Uterus (tissue), 4 donors: ENCODE results near the gene PRR11. TPM values are rescaled to one million over a fixed set of nuclear protein-coding genes. Genes with fewer than 3 reads are reported as not detected.
"Not testable (repeated sequence)": the region's sequence is repeated elsewhere in the genome, so short reads cannot be mapped to it uniquely, and the experiment has no call there.

Experiments
- DNase-seq, 2 donors: peaks; one replicate each; pipeline ENCODE4 v3.0.0-alpha.2; 2019 to 2020
- H3K27ac ChIP-seq, 2 donors: fragments of 200-600 bp; sonication (generic); 1 replicate in 1 of 2; 2 replicates in 1 of 2; pipeline ENCODE4 v1.5.1; 2016 to 2018
- H3K27me3 ChIP-seq, 2 donors: fragments of 200-600 bp; sonication (generic); one replicate each; pipeline ENCODE4 v1.5.1; 2018 to 2019; ENCODE audit warnings: control low read depth in 1 of 2
- H3K36me3 ChIP-seq, 2 donors: fragments of 200-600 bp; sonication (generic); one replicate each; pipeline ENCODE4 v1.5.1; 2019; ENCODE audit warnings: control low read depth in 1 of 2
- H3K4me1 ChIP-seq, 2 donors: fragments of 200-600 bp; sonication (generic); one replicate each; pipeline ENCODE4 v1.5.1; 2018 to 2019; ENCODE audit warnings: control low read depth in 1 of 2
- H3K4me3 ChIP-seq, 2 donors: fragments of 200-600 bp; sonication (generic); 1 replicate in 1 of 2; 2 replicates in 1 of 2; pipeline ENCODE4 v1.5.1; 2018 to 2019; ENCODE audit warnings: mild to moderate bottlenecking in 1 of 2
- H3K9me3 ChIP-seq, 2 donors: fragments of 200-600 bp; sonication (generic); one replicate each; pipeline ENCODE4 v1.5.1; 2019; ENCODE audit warnings: control low read depth in 1 of 2
- POLR2A ChIP-seq, 2 donors: fragments of 450-650 bp; IDR thresholded peaks; one replicate each; pipeline ENCODE4 v1.6.1; 2016; ENCODE audit warnings: antibody characterized with exemption in 2 of 2, mild to moderate bottlenecking in 1 of 2, moderate library complexity in 1 of 2
- intact Hi-C: fragments of 100-400 bp; cut with DNase I; formaldehyde crosslinking; loops from one replicate; pipeline ENCODE4 v1.15.1; 2023; ENCODE audit warnings: low total_unique reads
- total RNA-seq, 4 donors: library from RNA; depleted of rRNA in 3 of 4; stranded (reverse); fragments of >200 nt in 3 of 4; gene quantifications; one replicate each; pipeline versions ENCODE4 v1.1.0 to v1.2.4, GENCODE V29; 2014 to 2023
- TF ChIP-seq, protein P1 (sequence below), 4 experiments: fragments of 200-600 bp in 2 of 4; fragments of 450-650 bp in 2 of 4; sonication (generic) in 2 of 4; IDR thresholded peaks; one replicate each; pipeline ENCODE4 v1.5.1; 2016 to 2019; ENCODE audit warnings: antibody characterized with exemption in 4 of 4, mild to moderate bottlenecking in 2 of 4, moderate library complexity in 1 of 4
- donor health status: DM: yes; HTN: yes; CAD: no.

The PRR11 gene
- total RNA-seq, 4 donors from 2014 or later: 0.26 to 5.5 (median 1.6) TPM; not detected in 1

DNA sequence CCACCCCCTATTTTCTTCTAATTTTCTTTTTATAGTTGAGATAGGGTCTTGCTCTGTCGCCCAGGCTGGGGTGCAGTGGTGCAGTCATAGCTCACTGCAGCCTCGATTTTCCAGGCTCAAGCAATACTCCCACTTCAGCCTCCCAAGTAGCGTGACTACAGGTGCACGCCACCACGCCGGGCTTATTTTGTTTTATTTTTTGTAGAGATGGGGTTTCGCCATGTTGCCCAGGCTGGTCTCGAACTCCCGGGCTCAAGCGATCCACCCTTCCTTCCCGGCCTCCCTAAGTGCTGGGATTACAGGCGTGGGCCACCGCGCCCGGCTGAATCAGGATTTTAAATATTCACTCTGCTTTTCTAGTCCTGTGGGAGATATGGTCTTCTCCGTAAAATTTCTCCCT is 63.8 kb downstream of the PRR11 start:
- intact Hi-C loops: no loop called here
- no peaks in the 10 kb centered on the region for H3K27me3 ChIP-seq
- H3K27ac ChIP-seq: no peak overlapping the region
- DNase-seq: no peak
- H3K4me3 ChIP-seq: no peak overlapping the region
- TF ChIP-seq, protein P1, sequence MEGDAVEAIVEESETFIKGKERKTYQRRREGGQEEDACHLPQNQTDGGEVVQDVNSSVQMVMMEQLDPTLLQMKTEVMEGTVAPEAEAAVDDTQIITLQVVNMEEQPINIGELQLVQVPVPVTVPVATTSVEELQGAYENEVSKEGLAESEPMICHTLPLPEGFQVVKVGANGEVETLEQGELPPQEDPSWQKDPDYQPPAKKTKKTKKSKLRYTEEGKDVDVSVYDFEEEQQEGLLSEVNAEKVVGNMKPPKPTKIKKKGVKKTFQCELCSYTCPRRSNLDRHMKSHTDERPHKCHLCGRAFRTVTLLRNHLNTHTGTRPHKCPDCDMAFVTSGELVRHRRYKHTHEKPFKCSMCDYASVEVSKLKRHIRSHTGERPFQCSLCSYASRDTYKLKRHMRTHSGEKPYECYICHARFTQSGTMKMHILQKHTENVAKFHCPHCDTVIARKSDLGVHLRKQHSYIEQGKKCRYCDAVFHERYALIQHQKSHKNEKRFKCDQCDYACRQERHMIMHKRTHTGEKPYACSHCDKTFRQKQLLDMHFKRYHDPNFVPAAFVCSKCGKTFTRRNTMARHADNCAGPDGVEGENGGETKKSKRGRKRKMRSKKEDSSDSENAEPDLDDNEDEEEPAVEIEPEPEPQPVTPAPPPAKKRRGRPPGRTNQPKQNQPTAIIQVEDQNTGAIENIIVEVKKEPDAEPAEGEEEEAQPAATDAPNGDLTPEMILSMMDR (IDR thresholded peaks at IDR 0.05): no peak
- no peak for TF ChIP-seq POLR2A (IDR thresholded peaks at IDR 0.05)
- no peaks in the 10 kb centered on the region for H3K4me1 ChIP-seq
- H3K9me3 ChIP-seq: no peaks in the 10 kb centered on the region
- no peaks in the 10 kb centered on the region for H3K36me3 ChIP-seq

DNA sequence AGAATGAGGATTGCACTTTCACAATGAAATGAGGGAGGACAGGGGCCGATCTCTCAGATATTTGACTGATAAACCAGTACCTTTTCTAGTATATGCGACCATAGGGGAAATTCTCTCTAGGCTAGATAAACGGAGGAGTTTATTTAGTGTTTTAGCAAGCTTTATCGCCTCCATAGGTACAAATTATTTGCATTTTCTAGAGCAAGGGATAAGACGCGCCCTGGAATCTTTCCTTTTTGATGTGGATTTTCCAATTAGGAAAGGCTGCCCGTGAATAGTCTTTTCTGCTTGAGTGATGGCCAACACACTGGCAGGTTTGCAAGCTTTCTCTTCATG is 64.4 kb downstream of the PRR11 start:
- Histone ChIP-seq H3K36me3 (no peaks in the 10 kb centered on the region), H3K4me3 (peak overlapping the region; percentile 69 to 77), H3K27me3 (no peaks in the 10 kb centered on the region), H3K9me3 (no peaks in the 10 kb centered on the region), H3K27ac (peak overlapping the region in 1 of 2 donors; percentile 81), H3K4me1 (no peaks in the 10 kb centered on the region)
- no peak for DNase-seq
- TF ChIP-seq, protein P1 (IDR thresholded peaks at IDR 0.05): no peak
- TF ChIP-seq POLR2A (IDR thresholded peaks at IDR 0.05): no peak
- intact Hi-C loops: no loop called here

DNA sequence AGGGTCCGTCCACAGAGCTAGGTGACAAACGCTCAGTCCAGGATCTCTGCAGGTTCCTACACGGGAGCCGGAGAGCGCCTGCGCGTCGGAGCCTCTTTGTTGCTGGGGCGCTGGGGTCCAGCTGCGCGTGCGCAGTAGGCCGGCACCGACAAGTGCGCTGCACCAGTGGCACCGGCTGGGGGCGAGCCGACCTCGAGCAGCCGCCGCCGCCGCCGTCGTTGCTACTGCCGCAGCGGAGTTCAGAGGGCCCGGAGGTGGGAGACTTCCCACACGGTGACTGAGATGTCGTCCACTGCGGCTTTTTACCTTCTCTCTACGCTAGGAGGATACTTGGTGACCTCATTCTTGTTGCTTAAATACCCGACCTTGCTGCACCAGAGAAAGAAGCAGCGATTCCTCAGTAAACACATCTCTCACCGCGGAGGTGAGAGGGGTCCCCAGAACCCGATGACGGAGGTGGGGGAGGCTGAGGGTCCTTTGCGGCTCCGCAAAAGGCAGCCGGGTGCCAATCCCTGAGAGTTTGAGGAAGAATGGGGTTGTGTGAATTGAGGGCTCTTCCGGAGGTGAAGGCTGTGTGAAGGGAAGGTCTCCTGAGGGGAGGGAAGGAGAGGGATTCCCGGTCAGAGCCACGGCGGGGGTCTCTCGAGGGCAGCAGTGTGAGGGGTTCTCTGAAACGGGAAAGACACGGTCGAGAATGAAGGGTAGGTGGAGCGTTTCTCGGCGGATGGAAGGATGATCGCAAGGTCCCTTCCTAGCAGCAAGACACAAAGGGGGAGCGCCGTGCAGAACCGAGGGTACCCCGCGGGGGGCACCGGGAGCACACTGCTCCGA is 65.0 kb downstream of the PRR11 start, which contains the start of gene GDPD1:
Gene GDPD1, plus strand, starts transcription at position 184 of the 831 bp plus-strand sequence. Its CDS starts 99 bp downstream, at position 283.
- intact Hi-C loops: no loop called here
- peak in 1 of 2 donors; percentile 41 for TF ChIP-seq POLR2A (IDR thresholded peaks at IDR 0.05)
- TF ChIP-seq, protein P1 (IDR thresholded peaks at IDR 0.05): peak; percentile 68 to 82 (median 80)
- Histone ChIP-seq H3K9me3 (no peaks in the 10 kb centered on the region), H3K4me1 (no peaks in the 10 kb centered on the region), H3K4me3 (peak within 1 kb of the TSS; percentile 69 to 77), H3K36me3 (no peaks in the 10 kb centered on the region), H3K27ac (peak within 1 kb of the TSS; percentile 72 to 81), H3K27me3 (no peaks in the 10 kb centered on the region)
- DNase-seq: peak; percentile 94

DNA sequence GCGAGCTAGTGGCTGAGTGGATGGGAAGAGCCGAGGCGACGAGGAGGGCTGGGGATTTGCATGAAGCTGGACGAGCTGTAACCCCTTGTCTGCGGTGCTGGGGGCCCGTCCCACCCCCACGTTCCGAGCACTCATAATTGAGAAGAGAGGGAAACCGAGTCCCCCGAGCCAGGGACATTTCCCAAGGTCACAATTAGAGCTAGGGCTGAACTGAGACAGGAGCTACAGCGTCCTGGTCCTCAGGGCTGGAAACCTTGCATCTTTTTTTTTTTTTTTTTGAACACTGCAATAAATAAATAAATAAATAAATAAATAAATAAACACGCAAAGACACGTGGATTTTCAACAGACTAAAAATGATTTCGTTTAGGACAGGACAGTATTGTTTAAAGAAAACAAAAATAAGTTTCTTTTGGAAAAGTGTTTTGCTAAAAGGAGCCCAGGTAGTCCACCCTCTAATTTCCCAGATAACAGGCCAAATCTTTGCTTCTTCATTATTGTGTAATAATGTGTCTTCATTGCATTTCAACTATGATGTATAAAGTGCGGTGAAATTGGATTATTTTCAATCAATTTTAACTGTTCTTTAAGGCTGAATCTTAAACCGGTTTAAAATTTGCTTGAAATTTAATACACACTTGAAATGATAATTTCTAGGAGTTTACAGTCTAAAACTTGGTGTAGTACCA is 65.8 kb downstream of the PRR11 start:
- intact Hi-C loops: no loop called here
- Histone ChIP-seq H3K36me3 (no peaks in the 10 kb centered on the region), H3K27me3 (no peaks in the 10 kb centered on the region), H3K27ac (peak overlapping the region; percentile 72 to 81), H3K4me1 (no peaks in the 10 kb centered on the region), H3K4me3 (peak overlapping the region; percentile 69 to 77), H3K9me3 (no peaks in the 10 kb centered on the region)
- DNase-seq: no peak
- TF ChIP-seq, protein P1 (IDR thresholded peaks at IDR 0.05): no peak
- TF ChIP-seq POLR2A (IDR thresholded peaks at IDR 0.05): no peak

DNA sequence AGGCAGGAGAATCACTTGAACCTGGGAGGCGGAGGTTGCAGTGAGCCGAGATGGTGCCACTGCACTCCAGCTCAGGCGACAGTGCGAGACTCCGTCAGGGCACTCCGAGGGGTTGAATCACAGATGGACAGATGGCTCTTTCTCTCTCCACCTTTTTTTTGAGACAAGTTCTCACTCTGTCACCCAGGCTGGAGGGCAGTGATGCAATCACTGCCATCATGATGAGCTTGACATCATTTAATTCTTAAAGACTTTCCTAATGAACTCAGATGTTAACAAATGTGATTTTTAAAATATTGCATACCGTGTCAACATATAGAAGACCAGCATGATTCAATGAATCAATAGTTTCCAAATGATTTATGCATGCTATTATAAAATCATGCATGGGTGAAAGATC is 68.3 kb downstream of the PRR11 start:
- no peaks in the 10 kb centered on the region for H3K27me3 ChIP-seq
- H3K36me3 ChIP-seq: no peaks in the 10 kb centered on the region
- no peak for DNase-seq
- intact Hi-C loops: no loop called here
- TF ChIP-seq, protein P1 (IDR thresholded peaks at IDR 0.05): no peak
- TF ChIP-seq POLR2A (IDR thresholded peaks at IDR 0.05): no peak
- no peak overlapping the region for H3K27ac ChIP-seq
- H3K4me1 ChIP-seq: no peaks in the 10 kb centered on the region
- no peaks in the 10 kb centered on the region for H3K9me3 ChIP-seq
- no peak overlapping the region for H3K4me3 ChIP-seq

DNA sequence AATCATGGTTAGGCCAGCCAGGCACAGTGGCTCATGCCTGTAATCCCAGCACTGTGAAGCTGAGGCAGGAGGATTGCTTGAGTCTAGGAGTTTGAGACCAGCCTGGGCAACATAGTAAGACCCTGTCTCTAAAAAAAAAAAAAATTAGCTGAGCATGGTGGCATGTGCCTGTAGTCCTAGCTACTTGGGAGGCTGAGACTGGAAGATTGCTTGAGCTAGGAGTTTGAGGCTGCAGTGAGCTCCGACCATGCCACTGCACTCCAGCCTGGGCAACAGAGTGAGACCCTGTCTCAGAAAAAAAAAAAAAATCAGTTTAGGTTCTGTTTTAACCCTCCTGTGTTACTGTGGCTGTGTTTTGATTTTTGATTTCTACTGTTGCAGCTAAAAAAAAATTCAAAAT is 73.0 kb downstream of the PRR11 start:
- H3K27ac ChIP-seq, H3K27me3 ChIP-seq, H3K9me3 ChIP-seq, H3K36me3 ChIP-seq, DNase-seq, H3K4me1 ChIP-seq, H3K4me3 ChIP-seq, intact Hi-C loops: not testable (repeated sequence)
